HTERT RPE-1 (cell line): Measurements from ENCODE around the gene MSL3.

Experiments
- in situ Hi-C: fragments of 300-500 bp; cut with MboI; formaldehyde crosslinking; loops from 4 replicates; pipeline ENCODE4 v1.14.3; 2020; ENCODE audit warnings: low sequenced_read_pairs

The MSL3 gene

GRCh38 chrX:11759172-11759460 is 1.1 kb downstream of the MSL3 start:
- in situ Hi-C loops: no loop called here

- in situ Hi-C loops: no loop called here
Measured at GRCh38 chrX:11759461-11760311, 1.6 kb downstream of the MSL3 start.

- in situ Hi-C loops: no loop called here
Measured at GRCh38 chrX:11760958-11761357, 2.9 kb downstream of the MSL3 start.

- in situ Hi-C loops: no loop called here
Measured at GRCh38 chrX:11764602-11765067, 6.6 kb downstream of the MSL3 start.

- in situ Hi-C loops: no loop called here
Measured at GRCh38 chrX:11765449-11765848, 7.4 kb downstream of the MSL3 start.

- in situ Hi-C loops: no loop called here
Measured at GRCh38 chrX:11766487-11766886, 8.4 kb downstream of the MSL3 start.

GRCh38 chrX:11768039-11768438 is 10.0 kb downstream of the MSL3 start:
- in situ Hi-C loops: no loop called here

- in situ Hi-C loops: no loop called here
Measured at GRCh38 chrX:11770320-11770719, 12.3 kb downstream of the MSL3 start.

- in situ Hi-C loops: no loop called here
Measured at GRCh38 chrX:11778230-11778629, 20.2 kb downstream of the MSL3 start.

GRCh38 chrX:11781133-11781532 is 23.1 kb downstream of the MSL3 start:
- in situ Hi-C loops: no loop called here

GRCh38 chrX:11781734-11782370 is 23.8 kb downstream of the MSL3 start:
- in situ Hi-C loops: no loop called here

- in situ Hi-C loops: no loop called here
Measured at GRCh38 chrX:11784543-11784942, 26.5 kb downstream of the MSL3 start.

GRCh38 chrX:11786862-11787261 is 28.8 kb downstream of the MSL3 start:
- in situ Hi-C loops: no loop called here

- in situ Hi-C loops: no loop called here
Measured at GRCh38 chrX:11787564-11787963, 29.5 kb downstream of the MSL3 start.

GRCh38 chrX:11789809-11790208 is 31.8 kb downstream of the MSL3 start:
- in situ Hi-C loops: no loop called here

GRCh38 chrX:11791090-11791489 is 33.1 kb downstream of the MSL3 start:
- in situ Hi-C loops: no loop called here

- in situ Hi-C loops: no loop called here
Measured at GRCh38 chrX:11791537-11791936, 33.5 kb downstream of the MSL3 start.

GRCh38 chrX:11792461-11793421 is 34.7 kb downstream of the MSL3 start:
- in situ Hi-C loops: no loop called here

- in situ Hi-C loops: no loop called here
Measured at GRCh38 chrX:11793734-11794133, 35.7 kb downstream of the MSL3 start.

- in situ Hi-C loops: no loop called here
Measured at GRCh38 chrX:11813341-11813740, 55.3 kb downstream of the MSL3 start.
